ENCODE data around the gene SPTLC3.

SPTLC3 gene

DNA sequence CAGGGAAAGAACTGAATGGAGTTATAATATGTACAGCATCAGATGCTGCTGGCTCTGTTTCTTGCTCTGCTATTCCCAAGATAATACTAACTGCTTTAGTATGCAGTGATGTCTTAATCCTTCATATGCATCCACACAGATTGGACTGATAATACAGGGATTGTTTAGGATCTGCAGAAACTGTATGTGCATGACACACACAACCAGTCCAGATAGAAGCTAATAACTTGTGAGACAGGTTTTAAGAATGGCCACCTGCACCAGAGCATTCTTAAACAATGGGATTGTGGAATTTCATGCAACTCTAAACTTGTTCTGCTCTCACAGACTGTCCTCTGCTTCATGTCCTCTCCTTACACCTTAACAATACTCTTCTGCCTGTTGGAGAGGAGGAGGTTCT is 90.9 kb downstream of the SPTLC3 start:
- Histone ChIP-seq H3K4me3 (ENCODE audit: low read depth, low read length) (no peak overlapping the region), H3K27ac (ENCODE audit: low read depth, low read length) (no peak overlapping the region), H3K27me3 (ENCODE audit: control insufficient read depth, insufficient read depth, low read length) (no peaks in the 10 kb centered on the region), H3K9ac (ENCODE audit: low read depth, low read length) (no peak overlapping the region), H3K4me1 (ENCODE audit: control insufficient read depth, insufficient read depth, low read length) (peaks cover 11% of the 10 kb centered on the region), H3K36me3 (ENCODE audit: control insufficient read depth, insufficient read depth, low read length) (no peaks in the 10 kb centered on the region), H3K9me3 (ENCODE audit: control insufficient read depth, insufficient read depth, low read length) (no peaks in the 10 kb centered on the region)

DNA sequence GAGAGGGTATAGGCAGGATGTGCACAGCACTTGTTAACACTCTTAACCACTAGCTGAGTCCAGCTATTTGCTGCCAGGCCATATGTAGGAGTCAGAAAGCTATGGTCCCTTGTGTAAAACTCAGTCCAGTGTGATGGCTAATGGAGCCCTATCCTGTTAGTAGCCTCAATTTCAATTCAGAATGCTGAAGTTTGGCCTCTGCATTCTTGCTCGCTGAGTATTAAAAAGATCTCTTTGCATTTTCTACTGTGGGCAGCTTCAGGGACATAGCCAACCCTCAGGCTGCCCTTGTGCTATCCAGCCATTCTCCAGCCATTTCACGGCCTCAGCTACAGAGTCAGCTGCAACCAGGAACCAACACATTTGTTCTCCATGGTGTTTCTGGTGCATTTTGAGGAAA is 92.5 kb downstream of the SPTLC3 start:
- Histone ChIP-seq H3K27me3 (ENCODE audit: control insufficient read depth, insufficient read depth, low read length) (no peaks in the 10 kb centered on the region), H3K4me3 (ENCODE audit: low read depth, low read length) (no peak overlapping the region), H3K4me1 (ENCODE audit: control insufficient read depth, insufficient read depth, low read length) (peaks cover 21% of the 10 kb centered on the region), H3K36me3 (ENCODE audit: control insufficient read depth, insufficient read depth, low read length) (no peaks in the 10 kb centered on the region), H3K9ac (ENCODE audit: low read depth, low read length) (no peak overlapping the region), H3K27ac (ENCODE audit: low read depth, low read length) (no peak overlapping the region), H3K9me3 (ENCODE audit: control insufficient read depth, insufficient read depth, low read length) (no peaks in the 10 kb centered on the region)

DNA sequence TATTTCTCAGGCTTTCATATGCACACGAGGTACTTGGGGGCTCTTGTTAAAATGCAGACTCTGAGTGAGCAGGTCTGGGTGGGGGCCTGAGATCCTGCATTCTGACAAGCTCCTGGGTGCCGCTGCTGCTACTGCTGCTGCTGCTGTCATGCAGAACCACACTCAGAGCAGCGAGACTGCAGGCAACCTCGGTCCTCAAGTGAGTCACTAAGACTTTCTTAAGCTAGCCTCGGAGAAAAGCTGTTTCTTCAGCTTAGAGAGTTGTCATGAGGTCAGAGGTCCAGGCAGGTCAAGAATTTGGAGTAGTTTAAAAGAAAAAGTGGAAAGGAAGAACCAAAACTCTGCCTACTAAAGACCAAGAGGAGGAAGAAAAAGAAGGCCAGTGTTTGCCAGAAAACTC is 92.9 kb downstream of the SPTLC3 start:
- H3K9me3 ChIP-seq (ENCODE audit: control insufficient read depth, insufficient read depth, low read length), result no peaks in the 10 kb centered on the region
- no peak overlapping the region for H3K9ac ChIP-seq (ENCODE audit: low read depth, low read length)
- H3K4me1 ChIP-seq (ENCODE audit: control insufficient read depth, insufficient read depth, low read length), result peaks cover 21% of the 10 kb centered on the region
- H3K27ac ChIP-seq (ENCODE audit: low read depth, low read length), result no peak overlapping the region
- no peaks in the 10 kb centered on the region for H3K27me3 ChIP-seq (ENCODE audit: control insufficient read depth, insufficient read depth, low read length)
- H3K36me3 ChIP-seq (ENCODE audit: control insufficient read depth, insufficient read depth, low read length), result no peaks in the 10 kb centered on the region
- no peak overlapping the region for H3K4me3 ChIP-seq (ENCODE audit: low read depth, low read length)

DNA sequence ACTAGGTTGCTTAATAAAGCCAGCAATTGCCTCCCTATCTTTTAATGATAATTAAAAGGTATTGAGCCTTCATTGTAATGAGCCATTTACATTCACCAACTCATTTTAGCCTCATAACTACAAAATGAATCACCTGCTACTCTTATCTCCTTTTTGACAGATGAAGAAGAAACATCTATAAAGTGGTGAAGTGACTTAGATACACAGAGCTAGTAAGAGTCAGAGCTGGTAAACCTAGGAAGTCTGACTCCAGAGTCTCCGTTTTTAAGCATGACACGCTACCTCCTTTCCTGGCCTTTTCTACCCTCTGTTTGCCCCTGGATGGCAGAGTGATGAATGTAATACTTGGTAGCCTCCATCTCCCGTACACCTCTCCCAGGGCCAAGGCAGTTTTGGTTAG is 93.5 kb downstream of the SPTLC3 start:
- no peaks in the 10 kb centered on the region for H3K27me3 ChIP-seq (ENCODE audit: control insufficient read depth, insufficient read depth, low read length)
- H3K4me3 ChIP-seq (ENCODE audit: low read depth, low read length), result no peak overlapping the region
- no peak overlapping the region for H3K27ac ChIP-seq (ENCODE audit: low read depth, low read length)
- no peak overlapping the region for H3K9ac ChIP-seq (ENCODE audit: low read depth, low read length)
- no peaks in the 10 kb centered on the region for H3K9me3 ChIP-seq (ENCODE audit: control insufficient read depth, insufficient read depth, low read length)
- peaks cover 21% of the 10 kb centered on the region for H3K4me1 ChIP-seq (ENCODE audit: control insufficient read depth, insufficient read depth, low read length)
- no peaks in the 10 kb centered on the region for H3K36me3 ChIP-seq (ENCODE audit: control insufficient read depth, insufficient read depth, low read length)

DNA sequence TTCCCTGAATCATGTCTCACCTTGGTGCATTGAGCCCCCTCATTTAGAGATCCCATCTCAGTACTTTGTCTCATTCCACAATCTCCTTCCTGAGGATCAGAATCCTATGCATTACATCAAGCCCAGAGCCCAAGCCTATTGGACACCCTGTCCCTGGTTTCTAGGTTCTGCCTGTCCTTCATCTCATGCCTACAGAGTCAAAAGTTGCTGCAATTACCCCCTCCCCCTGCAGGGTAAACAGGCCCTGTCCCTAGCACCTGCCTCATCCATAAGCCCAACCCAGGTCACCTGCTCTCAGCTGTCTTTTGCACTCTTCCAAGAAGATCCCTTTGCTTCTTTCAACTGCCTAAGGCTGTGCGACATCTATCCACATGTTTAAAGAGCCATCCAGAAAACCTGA is 93.9 kb downstream of the SPTLC3 start:
- H3K4me3 ChIP-seq (ENCODE audit: low read depth, low read length), result no peak overlapping the region
- no peak overlapping the region for H3K27ac ChIP-seq (ENCODE audit: low read depth, low read length)
- no peak overlapping the region for H3K9ac ChIP-seq (ENCODE audit: low read depth, low read length)
- no peaks in the 10 kb centered on the region for H3K36me3 ChIP-seq (ENCODE audit: control insufficient read depth, insufficient read depth, low read length)
- no peaks in the 10 kb centered on the region for H3K9me3 ChIP-seq (ENCODE audit: control insufficient read depth, insufficient read depth, low read length)
- H3K4me1 ChIP-seq (ENCODE audit: control insufficient read depth, insufficient read depth, low read length), result peaks cover 21% of the 10 kb centered on the region
- H3K27me3 ChIP-seq (ENCODE audit: control insufficient read depth, insufficient read depth, low read length), result no peaks in the 10 kb centered on the region

DNA sequence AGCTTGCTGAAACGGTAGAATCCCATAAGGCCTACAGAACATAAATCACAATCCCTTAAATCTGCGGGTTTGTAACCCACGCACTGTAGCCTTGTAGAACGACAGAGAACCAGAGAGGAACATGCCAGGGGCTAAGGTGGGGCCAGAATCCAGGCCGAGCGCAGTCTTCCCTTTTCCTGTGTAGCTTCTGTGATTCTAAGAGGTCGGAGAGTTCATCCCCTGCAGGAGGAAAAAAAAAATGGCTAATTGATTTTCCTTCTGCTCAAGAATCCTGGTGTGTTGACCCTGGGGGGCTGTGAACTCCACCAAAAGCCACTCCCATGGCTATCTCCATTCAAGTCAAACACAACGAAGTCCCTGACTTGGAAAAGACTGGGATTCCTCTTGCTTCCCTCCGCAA is 96.3 kb downstream of the SPTLC3 start:
- H3K9ac ChIP-seq (ENCODE audit: low read depth, low read length), result no peak overlapping the region
- no peak overlapping the region for H3K27ac ChIP-seq (ENCODE audit: low read depth, low read length)
- peaks cover 11% of the 10 kb centered on the region for H3K4me1 ChIP-seq (ENCODE audit: control insufficient read depth, insufficient read depth, low read length)
- H3K4me3 ChIP-seq (ENCODE audit: low read depth, low read length), result no peak overlapping the region
- no peaks in the 10 kb centered on the region for H3K27me3 ChIP-seq (ENCODE audit: control insufficient read depth, insufficient read depth, low read length)
- no peaks in the 10 kb centered on the region for H3K36me3 ChIP-seq (ENCODE audit: control insufficient read depth, insufficient read depth, low read length)
- no peaks in the 10 kb centered on the region for H3K9me3 ChIP-seq (ENCODE audit: control insufficient read depth, insufficient read depth, low read length)

DNA sequence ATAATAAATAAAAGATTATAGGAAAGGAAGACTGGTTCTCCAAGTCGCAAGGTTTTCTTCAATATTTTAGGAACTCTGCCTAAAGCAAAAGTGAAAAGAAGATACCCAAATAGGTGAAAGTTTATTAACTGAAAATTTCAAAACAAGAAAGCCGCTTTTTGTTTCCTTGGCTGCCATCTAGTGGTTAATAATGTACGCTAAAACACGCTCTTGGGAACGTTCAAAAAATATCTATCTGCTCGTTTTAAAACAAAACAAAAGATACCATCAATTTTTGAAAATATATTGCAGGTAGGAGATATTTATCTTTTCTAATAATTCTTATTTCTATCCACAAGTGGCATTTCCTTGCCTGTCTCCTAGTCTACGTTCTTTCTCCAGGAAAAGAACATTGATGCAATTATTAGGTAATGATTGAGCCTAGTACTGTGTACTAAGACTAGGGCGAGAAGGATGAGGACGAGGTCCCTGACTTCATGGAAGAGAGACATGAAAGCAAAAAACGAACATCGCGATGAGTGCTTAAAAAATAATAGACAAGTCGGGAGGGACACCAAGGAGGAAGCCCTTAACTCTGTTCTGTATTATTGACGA is 97.2 kb downstream of the SPTLC3 start:
- Histone ChIP-seq H3K27ac (ENCODE audit: low read depth, low read length) (no peak overlapping the region), H3K4me1 (ENCODE audit: control insufficient read depth, insufficient read depth, low read length) (peaks cover 11% of the 10 kb centered on the region), H3K9me3 (ENCODE audit: control insufficient read depth, insufficient read depth, low read length) (no peaks in the 10 kb centered on the region), H3K9ac (ENCODE audit: low read depth, low read length) (no peak overlapping the region), H3K4me3 (ENCODE audit: low read depth, low read length) (no peak overlapping the region), H3K27me3 (ENCODE audit: control insufficient read depth, insufficient read depth, low read length) (no peaks in the 10 kb centered on the region), H3K36me3 (ENCODE audit: control insufficient read depth, insufficient read depth, low read length) (no peaks in the 10 kb centered on the region)

DNA sequence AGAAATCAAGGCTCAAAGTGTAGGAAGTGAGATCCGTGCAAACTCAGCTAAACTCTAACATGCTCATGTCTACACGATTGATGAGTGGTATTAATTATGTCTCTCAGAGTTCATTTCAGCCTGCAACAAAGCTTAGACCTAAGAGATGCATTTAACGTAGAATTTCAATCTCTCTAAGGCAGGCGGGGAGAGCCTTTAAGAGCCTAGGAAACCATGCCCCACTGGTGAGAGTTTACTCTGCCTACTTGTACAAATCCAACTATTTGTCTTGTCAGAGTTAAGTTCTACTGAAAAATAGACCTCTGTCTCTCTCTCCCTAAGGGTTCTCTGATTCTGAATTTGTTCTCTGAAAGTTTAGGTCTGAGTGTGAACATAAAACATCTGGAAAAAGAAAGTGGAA is 100.9 kb downstream of the SPTLC3 start:
- no peaks in the 10 kb centered on the region for H3K27me3 ChIP-seq (ENCODE audit: control insufficient read depth, insufficient read depth, low read length)
- no peak overlapping the region for H3K4me3 ChIP-seq (ENCODE audit: low read depth, low read length)
- H3K27ac ChIP-seq (ENCODE audit: low read depth, low read length), result no peak overlapping the region
- H3K36me3 ChIP-seq (ENCODE audit: control insufficient read depth, insufficient read depth, low read length), result no peaks in the 10 kb centered on the region
- no peak overlapping the region for H3K9ac ChIP-seq (ENCODE audit: low read depth, low read length)
- H3K9me3 ChIP-seq (ENCODE audit: control insufficient read depth, insufficient read depth, low read length), result no peaks in the 10 kb centered on the region
- peaks cover 10% of the 10 kb centered on the region for H3K4me1 ChIP-seq (ENCODE audit: control insufficient read depth, insufficient read depth, low read length)

DNA sequence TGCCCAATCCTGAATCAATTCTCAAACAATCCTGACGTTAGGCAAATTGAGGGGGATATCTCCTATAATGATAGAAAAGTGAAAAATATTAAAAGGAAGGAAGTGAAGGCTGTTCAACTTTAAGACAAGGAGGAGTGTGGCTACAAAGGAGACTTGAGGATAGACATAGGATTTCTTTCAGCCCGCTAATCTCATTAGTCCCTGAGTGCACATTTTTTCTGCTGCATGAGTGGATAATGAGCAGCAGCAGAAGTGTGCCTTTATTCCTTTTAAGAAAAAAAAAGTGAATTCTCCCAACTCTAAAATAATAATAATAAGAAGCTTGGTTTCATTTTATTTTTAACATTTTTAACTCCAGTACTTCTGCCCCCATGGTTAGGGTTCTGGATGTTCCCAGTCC is 102.0 kb downstream of the SPTLC3 start:
- Histone ChIP-seq H3K9me3 (ENCODE audit: control insufficient read depth, insufficient read depth, low read length) (no peaks in the 10 kb centered on the region), H3K9ac (ENCODE audit: low read depth, low read length) (no peak overlapping the region), H3K4me3 (ENCODE audit: low read depth, low read length) (no peak overlapping the region), H3K27ac (ENCODE audit: low read depth, low read length) (no peak overlapping the region), H3K36me3 (ENCODE audit: control insufficient read depth, insufficient read depth, low read length) (no peaks in the 10 kb centered on the region), H3K27me3 (ENCODE audit: control insufficient read depth, insufficient read depth, low read length) (no peaks in the 10 kb centered on the region), H3K4me1 (ENCODE audit: control insufficient read depth, insufficient read depth, low read length) (no peaks in the 10 kb centered on the region)

DNA sequence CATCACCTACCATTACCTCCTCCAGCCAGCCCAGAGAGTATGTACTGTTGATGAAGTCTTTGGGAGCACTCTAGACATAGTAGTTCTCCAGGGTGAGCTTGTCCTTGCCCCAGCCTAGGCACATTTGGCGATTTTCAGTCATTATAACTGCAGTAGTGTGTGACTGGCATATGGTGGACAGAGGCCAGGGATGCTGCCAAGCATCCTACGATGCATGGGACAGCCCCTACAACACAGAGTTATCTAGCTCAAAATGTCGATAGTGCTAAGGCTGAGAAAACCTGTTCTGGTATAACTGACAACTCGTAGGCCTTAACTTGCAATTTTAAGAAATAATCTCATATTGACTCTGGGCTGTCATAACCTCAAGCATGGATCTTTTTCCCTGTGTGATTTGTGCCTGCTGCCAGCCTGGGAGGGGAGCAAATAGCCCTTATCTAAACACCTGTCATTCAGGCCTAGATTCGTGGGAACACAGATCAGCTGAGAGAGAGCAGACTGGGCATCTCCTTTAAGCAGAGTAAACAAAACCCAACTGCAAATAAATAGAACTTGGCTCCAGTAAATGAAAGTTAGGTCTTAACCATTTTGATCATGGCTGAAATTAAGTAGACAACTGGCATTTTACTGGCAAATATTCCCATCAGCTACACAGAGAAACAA is 102.6 kb downstream of the SPTLC3 start:
- no peak overlapping the region for H3K27ac ChIP-seq (ENCODE audit: low read depth, low read length)
- H3K9ac ChIP-seq (ENCODE audit: low read depth, low read length), result no peak overlapping the region
- no peaks in the 10 kb centered on the region for H3K4me1 ChIP-seq (ENCODE audit: control insufficient read depth, insufficient read depth, low read length)
- no peaks in the 10 kb centered on the region for H3K36me3 ChIP-seq (ENCODE audit: control insufficient read depth, insufficient read depth, low read length)
- no peak overlapping the region for H3K4me3 ChIP-seq (ENCODE audit: low read depth, low read length)
- H3K9me3 ChIP-seq (ENCODE audit: control insufficient read depth, insufficient read depth, low read length), result no peaks in the 10 kb centered on the region
- no peaks in the 10 kb centered on the region for H3K27me3 ChIP-seq (ENCODE audit: control insufficient read depth, insufficient read depth, low read length)

DNA sequence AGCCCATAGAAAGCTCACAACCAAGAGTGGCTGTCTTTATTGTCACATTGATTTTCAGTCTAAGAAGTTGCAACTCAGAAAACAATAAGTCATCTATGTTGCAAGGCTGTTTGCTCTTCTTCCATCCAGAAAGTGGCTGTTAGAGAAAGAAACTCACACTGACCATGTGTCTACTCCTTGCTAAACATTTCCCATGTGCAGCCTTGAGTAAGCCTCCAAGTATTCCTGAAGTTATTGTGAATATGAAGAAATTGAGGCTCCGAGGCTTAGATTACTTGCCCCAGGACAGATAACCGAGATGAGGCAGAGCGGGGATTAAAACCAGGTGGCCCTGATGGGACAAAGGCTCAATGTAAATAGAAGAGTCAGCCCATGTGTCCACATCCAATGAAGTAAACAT is 105.0 kb downstream of the SPTLC3 start:
- H3K4me3 ChIP-seq (ENCODE audit: low read depth, low read length), result no peak overlapping the region
- H3K27me3 ChIP-seq (ENCODE audit: control insufficient read depth, insufficient read depth, low read length), result no peaks in the 10 kb centered on the region
- H3K9ac ChIP-seq (ENCODE audit: low read depth, low read length), result no peak overlapping the region
- H3K4me1 ChIP-seq (ENCODE audit: control insufficient read depth, insufficient read depth, low read length), result no peaks in the 10 kb centered on the region
- H3K27ac ChIP-seq (ENCODE audit: low read depth, low read length), result no peak overlapping the region
- no peaks in the 10 kb centered on the region for H3K36me3 ChIP-seq (ENCODE audit: control insufficient read depth, insufficient read depth, low read length)
- H3K9me3 ChIP-seq (ENCODE audit: control insufficient read depth, insufficient read depth, low read length), result no peaks in the 10 kb centered on the region
